ENCODE results near the gene TRIM45. TPM values are rescaled to one million over a fixed set of nuclear protein-coding genes. Genes with fewer than 3 reads are reported as not detected.
"Not testable (repeated sequence)": the region's sequence is repeated elsewhere in the genome, so short reads cannot be mapped to it uniquely, and the experiment has no call there.

The TRIM45 gene
- total and polyA plus RNA-seq, 2 experiments from 2014 or later: 0.76 to 1.4 TPM

DNA sequence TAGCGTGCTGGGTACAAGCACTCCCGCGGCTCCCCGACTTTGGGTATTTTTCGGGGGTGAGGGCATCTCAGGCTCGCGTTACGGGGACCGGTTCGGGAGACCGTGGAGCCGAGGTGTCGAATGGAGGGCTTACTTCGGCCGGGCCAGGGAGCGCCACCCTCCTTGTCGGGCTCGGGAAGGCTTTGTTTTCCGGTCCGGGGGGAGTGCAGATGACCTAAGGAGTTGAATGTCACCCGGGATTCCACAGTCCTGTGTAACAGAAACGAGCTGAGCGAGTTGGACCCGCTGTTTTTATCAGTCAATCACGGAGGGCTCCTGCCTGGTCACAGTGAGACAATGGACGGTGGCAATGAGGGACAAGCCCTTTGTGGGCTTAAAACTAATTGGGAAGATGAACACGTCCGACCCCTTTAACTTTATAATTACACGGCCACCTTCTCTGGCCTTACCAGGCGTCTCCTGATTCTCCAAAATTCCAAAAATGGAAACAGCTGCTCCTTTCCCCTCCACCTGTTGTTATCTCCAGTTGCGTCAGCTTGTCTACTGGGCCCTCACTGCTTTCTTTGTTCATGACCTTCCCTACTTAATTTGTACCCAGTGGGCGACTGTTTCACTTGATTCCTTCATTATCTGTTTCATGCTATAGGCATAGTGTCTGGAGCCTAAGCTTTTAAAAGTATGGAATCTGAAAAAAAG lies 929 bp upstream of the TRIM45 start:
- WGBS, 2 experiments (ENCODE audit: low coverage in 1 of 2, low lambda C conversion rate in 2 of 2, missing lambda C conversion rate in 2 of 2): 28 to 36% methylated on average over 29 to 32 of the region's 32 CpGs
- no peak overlapping the region for H3K27ac ChIP-seq
- no peak for DNase-seq
- no peaks in the 10 kb centered on the region for H4K20me1 ChIP-seq (ENCODE audit: insufficient read depth)
- H3K4me2 ChIP-seq (ENCODE audit: unreplicated experiment): peak overlapping the region; percentile 64
- in situ Hi-C loops (cut with MboI): loop anchor here (5.0 kb wide), 1 partner anchor 50 kb away; no protein-coding TSS in a partner anchor
- peak overlapping the region; percentile 83 for H2AFZ ChIP-seq
- H3K9me2 ChIP-seq (ENCODE audit: insufficient read depth): no peaks in the 10 kb centered on the region
- no peak for TF ChIP-seq EZH2phosphoT487 (IDR thresholded peaks at IDR 0.05; ENCODE audit: insufficient read depth, low read depth)
- TF ChIP-seq EZH2 (IDR thresholded peaks at IDR 0.05; ENCODE audit: insufficient read depth, poor library complexity, severe bottlenecking): no peak
- peak overlapping the region; percentile 81 for H3K4me3 ChIP-seq
- no peaks in the 10 kb centered on the region for H3K9me3 ChIP-seq (ENCODE audit: low read depth)
- H3K9ac ChIP-seq: peak overlapping the region; percentile 84
- H3K79me2 ChIP-seq (ENCODE audit: insufficient read depth): no peaks in the 10 kb centered on the region
- H3K27me3 ChIP-seq (replicated peaks; ENCODE audit: insufficient read depth): no peaks in the 10 kb centered on the region
- H3K4me1 ChIP-seq (ENCODE audit: insufficient read depth): no peaks in the 10 kb centered on the region
- no peaks in the 10 kb centered on the region for H3F3A ChIP-seq (ENCODE audit: insufficient read depth)
- H3K36me3 ChIP-seq (ENCODE audit: low read depth): no peaks in the 10 kb centered on the region

DNA sequence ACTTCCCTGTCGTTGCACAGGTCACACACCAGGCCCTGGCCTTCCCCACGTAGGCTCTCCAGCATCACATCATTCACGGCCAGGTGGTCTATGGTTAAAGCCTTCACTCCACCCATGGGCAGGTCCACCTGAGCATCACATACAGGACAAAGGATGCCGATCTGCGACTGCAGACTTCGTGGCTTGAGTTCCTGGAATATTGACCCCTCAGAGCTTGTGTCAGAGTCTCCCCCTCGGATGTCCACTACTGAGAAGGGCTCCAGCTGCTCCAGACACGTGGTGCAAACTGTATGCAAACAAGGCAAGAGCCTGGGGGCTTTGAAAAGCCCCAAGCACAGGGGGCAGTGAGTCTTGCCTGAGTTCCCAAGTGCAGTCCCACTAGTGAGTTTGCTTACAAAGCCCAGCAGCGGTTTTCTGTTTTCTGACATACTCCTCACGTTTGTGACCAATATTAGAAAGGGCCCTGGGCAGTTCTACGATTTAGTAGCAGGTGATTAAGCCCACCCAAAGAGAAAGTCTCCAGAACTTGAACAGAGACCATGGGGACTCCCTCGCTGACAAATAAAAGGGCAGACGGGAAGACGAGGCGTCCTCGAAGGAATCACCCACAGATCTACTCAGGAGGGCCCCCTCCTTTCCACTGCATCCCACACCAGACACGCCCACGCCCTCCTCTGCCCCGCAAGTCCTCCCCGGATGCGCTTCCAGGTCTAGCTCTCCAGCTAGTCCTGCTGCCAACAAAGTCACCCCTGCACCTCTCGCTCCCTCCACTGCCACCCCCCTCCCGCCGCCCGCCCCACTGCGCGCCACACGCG lies 568 bp downstream of the TRIM45 start:
- Histone ChIP-seq H3K4me3 (peak overlapping the region; percentile 81), H3K9me2 (ENCODE audit: insufficient read depth) (no peaks in the 10 kb centered on the region), H3K9me3 (ENCODE audit: low read depth) (no peaks in the 10 kb centered on the region), H3K4me1 (ENCODE audit: insufficient read depth) (no peaks in the 10 kb centered on the region), H3K9ac (peak overlapping the region; percentile 84), H3K79me2 (ENCODE audit: insufficient read depth) (no peaks in the 10 kb centered on the region), H2AFZ (peak overlapping the region; percentile 83), H3K27me3 (replicated peaks; ENCODE audit: insufficient read depth) (no peaks in the 10 kb centered on the region), H3K27ac (peak overlapping the region; percentile 76), H3K4me2 (ENCODE audit: unreplicated experiment) (peak overlapping the region; percentile 56), H3K36me3 (ENCODE audit: low read depth) (no peaks in the 10 kb centered on the region), H4K20me1 (ENCODE audit: insufficient read depth) (no peaks in the 10 kb centered on the region), H3F3A (ENCODE audit: insufficient read depth) (no peaks in the 10 kb centered on the region)
- in situ Hi-C loops (cut with MboI): loop anchor here (5.0 kb wide), 1 partner anchor 49 kb away; no protein-coding TSS in a partner anchor
- TF ChIP-seq EZH2phosphoT487 (IDR thresholded peaks at IDR 0.05; ENCODE audit: insufficient read depth, low read depth) (no peak), EZH2 (IDR thresholded peaks at IDR 0.05; ENCODE audit: insufficient read depth, poor library complexity, severe bottlenecking) (no peak)
- peak; percentile 81 for DNase-seq
- WGBS, 2 experiments (ENCODE audit: low coverage in 1 of 2, low lambda C conversion rate in 2 of 2, missing lambda C conversion rate in 2 of 2): 22 to 29% methylated on average over 21 to 29 of the region's 29 CpGs

DNA sequence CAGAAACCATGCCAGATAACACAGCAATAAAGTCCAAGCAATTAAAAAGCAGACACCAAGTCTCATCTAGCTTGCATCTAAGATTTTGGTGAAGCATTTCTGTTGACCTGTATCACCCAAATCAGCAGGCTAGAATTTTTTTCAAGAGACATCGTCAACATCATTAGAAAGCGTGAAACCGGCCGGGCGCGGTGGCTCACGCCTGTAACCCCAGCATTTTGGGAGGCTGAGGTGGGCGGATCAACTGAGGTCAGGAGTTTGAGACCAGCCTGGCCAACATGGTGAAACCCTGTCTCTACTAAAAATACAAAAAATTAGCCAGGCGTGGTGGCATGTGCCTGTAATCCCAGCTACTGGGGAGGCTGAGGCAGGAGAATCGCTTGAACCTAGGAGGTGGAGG lies 2.4 kb downstream of the TRIM45 start:
- H2AFZ ChIP-seq; H3K36me3 ChIP-seq (ENCODE audit: low read depth); H3K27ac ChIP-seq; H3K4me1 ChIP-seq (ENCODE audit: insufficient read depth); H3K4me3 ChIP-seq; H3K9me3 ChIP-seq (ENCODE audit: low read depth); DNase-seq; in situ Hi-C loops (cut with MboI); H3K79me2 ChIP-seq (ENCODE audit: insufficient read depth); H3K9me2 ChIP-seq (ENCODE audit: insufficient read depth); H3K4me2 ChIP-seq (ENCODE audit: unreplicated experiment); H3K27me3 ChIP-seq (replicated peaks; ENCODE audit: insufficient read depth); H4K20me1 ChIP-seq (ENCODE audit: insufficient read depth); H3K9ac ChIP-seq; H3F3A ChIP-seq (ENCODE audit: insufficient read depth): not testable (repeated sequence)
- WGBS, 2 experiments (ENCODE audit: low coverage in 1 of 2, low lambda C conversion rate in 2 of 2, missing lambda C conversion rate in 2 of 2): 94 to 97% methylated on average over 9 to 10 of the region's 10 CpGs

DNA sequence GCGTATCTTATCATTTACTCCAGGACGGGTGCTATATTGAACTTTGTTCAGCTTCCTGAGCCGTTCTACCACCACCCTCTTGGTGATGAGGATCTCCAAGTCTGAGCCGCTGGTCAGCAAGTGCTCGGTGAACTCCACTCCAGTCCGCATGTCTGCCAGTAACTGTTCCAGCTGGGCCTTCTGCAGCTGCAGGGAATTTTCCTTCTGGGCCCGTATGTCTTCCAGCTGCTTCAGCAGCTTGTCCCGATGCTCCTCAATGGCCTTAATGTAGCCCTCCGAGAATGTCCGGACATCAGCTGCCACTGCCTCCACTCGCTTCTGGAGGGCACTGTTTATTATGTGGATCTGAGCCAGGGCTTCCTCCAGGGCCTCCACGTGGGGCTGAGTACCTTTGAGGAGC lies 3.4 kb downstream of the TRIM45 start:
- no peaks in the 10 kb centered on the region for H4K20me1 ChIP-seq (ENCODE audit: insufficient read depth)
- H3K27me3 ChIP-seq (replicated peaks; ENCODE audit: insufficient read depth): no peaks in the 10 kb centered on the region
- DNase-seq: no peak
- no peak overlapping the region for H3K27ac ChIP-seq
- H3K9me2 ChIP-seq (ENCODE audit: insufficient read depth): no peaks in the 10 kb centered on the region
- H3F3A ChIP-seq (ENCODE audit: insufficient read depth): no peaks in the 10 kb centered on the region
- H3K9me3 ChIP-seq (ENCODE audit: low read depth): no peaks in the 10 kb centered on the region
- no peak for TF ChIP-seq EZH2phosphoT487 (IDR thresholded peaks at IDR 0.05; ENCODE audit: insufficient read depth, low read depth)
- no peak for TF ChIP-seq EZH2 (IDR thresholded peaks at IDR 0.05; ENCODE audit: insufficient read depth, poor library complexity, severe bottlenecking)
- H3K9ac ChIP-seq: no peak overlapping the region
- no peak overlapping the region for H3K4me2 ChIP-seq (ENCODE audit: unreplicated experiment)
- 67 to 78% methylated on average over 12 of the region's 12 CpGs for WGBS, 2 experiments (ENCODE audit: low coverage in 1 of 2, low lambda C conversion rate in 2 of 2, missing lambda C conversion rate in 2 of 2)
- H3K79me2 ChIP-seq (ENCODE audit: insufficient read depth): no peaks in the 10 kb centered on the region
- H2AFZ ChIP-seq: no peak overlapping the region
- no peaks in the 10 kb centered on the region for H3K4me1 ChIP-seq (ENCODE audit: insufficient read depth)
- in situ Hi-C loops (cut with MboI): no loop called here
- no peak overlapping the region for H3K4me3 ChIP-seq
- no peaks in the 10 kb centered on the region for H3K36me3 ChIP-seq (ENCODE audit: low read depth)

All from GM23248 (cell line).